ENCODE data around the gene APH1B. TPM values are rescaled to one million over a fixed set of nuclear protein-coding genes. Genes with fewer than 3 reads are reported as not detected.

Gene APH1B
- total and polyA plus RNA-seq, 2 experiments from 2014 or later, result 19.9 to 29.8 TPM

DNA sequence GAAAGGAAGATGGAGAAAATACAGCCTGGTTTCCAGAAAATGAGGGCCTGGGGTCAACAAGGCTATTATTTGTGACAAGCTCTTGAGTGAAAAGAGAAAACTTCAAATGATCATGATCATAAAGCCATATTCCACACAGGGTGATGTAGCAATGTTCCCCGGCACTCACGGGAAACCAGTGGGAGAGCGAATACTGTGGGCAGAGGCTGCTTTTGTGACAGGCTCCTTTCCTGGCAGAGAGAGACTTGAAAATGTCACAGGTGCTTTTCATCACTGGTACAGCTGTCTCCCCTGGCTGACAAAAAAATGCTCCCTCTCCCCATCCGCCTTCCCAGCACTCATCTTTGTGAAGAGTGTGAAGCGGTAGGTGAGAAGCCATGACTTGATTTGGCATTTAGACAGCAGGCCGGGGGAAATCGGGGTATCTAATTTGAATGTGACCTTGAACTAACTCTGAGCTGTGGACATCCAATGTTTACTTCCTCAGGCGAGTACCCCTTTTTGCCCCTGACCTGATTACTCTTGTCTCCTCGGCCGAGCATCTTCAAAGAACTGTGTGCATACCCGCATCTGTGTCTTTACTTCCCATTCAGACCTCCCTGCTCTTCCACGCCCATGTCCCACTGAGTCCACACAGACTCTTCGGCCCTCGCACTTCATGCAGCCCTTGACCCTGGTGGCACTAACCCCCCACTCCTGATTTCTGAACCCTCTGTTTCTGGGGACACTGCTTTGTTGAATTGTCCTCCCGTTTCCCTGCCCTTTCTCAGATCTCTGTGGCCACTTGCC is 81.0 kb downstream of the APH1B start:
- WGBS (ENCODE audit: low lambda C conversion rate, missing lambda C conversion rate), result 86% methylated on average over 15 of the region's 15 CpGs

More for the DNA sequence above, 81.0 kb downstream of the APH1B start:
- Histone ChIP-seq H3K9me2 (replicated peaks; ENCODE audit: insufficient read depth) (no peaks in the 10 kb centered on the region), H3K4me1 (ENCODE audit: insufficient read depth) (no peaks in the 10 kb centered on the region), H3K36me3 (replicated peaks; ENCODE audit: insufficient read depth, low read depth) (no peaks in the 10 kb centered on the region), H3K27ac (peak overlapping the region; percentile 6), H3K79me2 (no peaks in the 10 kb centered on the region), H3K4me3 (no peak overlapping the region), H4K20me1 (ENCODE audit: insufficient read depth, poor library complexity, severe bottlenecking) (no peaks in the 10 kb centered on the region), H2AFZ (no peak overlapping the region), H3K9me3 (ENCODE audit: low read depth) (no peaks in the 10 kb centered on the region), H3K27me3 (no peaks in the 10 kb centered on the region), H3K4me2 (no peak overlapping the region)
- DNase-seq (ENCODE audit: low spot score), result no peak
- TF ChIP-seq EZH2phosphoT487 (IDR thresholded peaks at IDR 0.05; ENCODE audit: low read depth, severe bottlenecking, unreplicated experiment) (no peak), EZH2 (IDR thresholded peaks at IDR 0.05; ENCODE audit: borderline replicate concordance) (no peak)
- TF ChIP-seq, protein P1, sequence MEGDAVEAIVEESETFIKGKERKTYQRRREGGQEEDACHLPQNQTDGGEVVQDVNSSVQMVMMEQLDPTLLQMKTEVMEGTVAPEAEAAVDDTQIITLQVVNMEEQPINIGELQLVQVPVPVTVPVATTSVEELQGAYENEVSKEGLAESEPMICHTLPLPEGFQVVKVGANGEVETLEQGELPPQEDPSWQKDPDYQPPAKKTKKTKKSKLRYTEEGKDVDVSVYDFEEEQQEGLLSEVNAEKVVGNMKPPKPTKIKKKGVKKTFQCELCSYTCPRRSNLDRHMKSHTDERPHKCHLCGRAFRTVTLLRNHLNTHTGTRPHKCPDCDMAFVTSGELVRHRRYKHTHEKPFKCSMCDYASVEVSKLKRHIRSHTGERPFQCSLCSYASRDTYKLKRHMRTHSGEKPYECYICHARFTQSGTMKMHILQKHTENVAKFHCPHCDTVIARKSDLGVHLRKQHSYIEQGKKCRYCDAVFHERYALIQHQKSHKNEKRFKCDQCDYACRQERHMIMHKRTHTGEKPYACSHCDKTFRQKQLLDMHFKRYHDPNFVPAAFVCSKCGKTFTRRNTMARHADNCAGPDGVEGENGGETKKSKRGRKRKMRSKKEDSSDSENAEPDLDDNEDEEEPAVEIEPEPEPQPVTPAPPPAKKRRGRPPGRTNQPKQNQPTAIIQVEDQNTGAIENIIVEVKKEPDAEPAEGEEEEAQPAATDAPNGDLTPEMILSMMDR (IDR thresholded peaks at IDR 0.05; ENCODE audit: poor library complexity), result no peak

Other genes starting within 250 kb of the APH1B start
- 283 and 291 TPM in 2 replicates for gene TPM1, start 234.9 kb upstream of the APH1B start, total RNA-seq
- gene TPM1, start 234.9 kb upstream of the APH1B start, polyA plus RNA-seq, result 353 and 477 TPM in 2 replicates
- gene LACTB, start 155.7 kb upstream of the APH1B start, total RNA-seq, result 19.6 and 31.0 TPM in 2 replicates
- 19.2 and 26.5 TPM in 2 replicates for gene LACTB, start 155.7 kb upstream of the APH1B start, polyA plus RNA-seq
- gene RPS27L, start 120.1 kb upstream of the APH1B start, total RNA-seq, result 97.3 and 134 TPM in 2 replicates
- 525 and 528 TPM in 2 replicates for gene RPS27L, start 120.1 kb upstream of the APH1B start, polyA plus RNA-seq
- 36.9 and 40.5 TPM in 2 replicates for gene RAB8B, start 88.0 kb upstream of the APH1B start, total RNA-seq
- gene RAB8B, start 88.0 kb upstream of the APH1B start, polyA plus RNA-seq, result 11.7 and 16.4 TPM in 2 replicates
- gene CA12, start 104.2 kb downstream of the APH1B start, total RNA-seq, result 9.5 and 13.8 TPM in 2 replicates
- 16.6 and 23.5 TPM in 2 replicates for gene CA12, start 104.2 kb downstream of the APH1B start, polyA plus RNA-seq
- 55.4 and 61.2 TPM in 2 replicates for gene USP3, start 227.0 kb downstream of the APH1B start, total RNA-seq
- 25.7 and 30.5 TPM in 2 replicates for gene USP3, start 227.0 kb downstream of the APH1B start, polyA plus RNA-seq

All from hepatocyte (in vitro differentiated cells).